GM21619 (cell line): ENCODE results near the gene DPCD.
A peak's percentile ranks its signal among the peaks of the same experiment; 100 is the strongest.

Source experiments
- ATAC-seq: cut with Tn5 transposase; IDR thresholded peaks from one replicate; pipeline ENCODE4 v1.9.1; 2021; ENCODE audit not compliant: unreplicated experiment

The DPCD gene

GRCh38 chr10:101587725-101588653 lies at the start of gene DPCD, which contains the start of gene POLL:
Gene DPCD, plus strand, starts transcription at chr10:101588321. Its CDS starts 16 bp downstream, at chr10:101588337.
Gene POLL, minus strand, starts transcription at chr10:101588257. Its CDS starts 897 bp downstream, at chr10:101587360.
- ATAC-seq = peak; percentile 98

DNA sequence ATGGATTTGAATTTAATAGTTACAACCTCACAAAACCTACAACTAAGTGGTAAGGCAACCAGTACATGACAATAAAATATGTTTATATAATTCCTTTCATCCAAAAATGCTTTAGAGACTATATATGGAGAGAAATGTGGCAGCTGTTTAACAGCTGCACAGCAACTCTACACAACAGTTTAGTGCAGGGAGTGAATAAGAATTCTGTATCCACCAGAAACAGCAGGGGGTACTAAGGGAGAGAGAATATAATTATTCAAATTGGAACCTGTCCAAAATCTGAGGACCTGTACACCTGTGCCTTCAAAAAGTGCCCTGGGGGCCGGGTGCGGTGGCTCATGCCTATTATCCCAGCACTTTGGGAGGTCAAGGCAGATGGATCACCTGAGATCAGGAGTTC lies 49.7 kb upstream of the DPCD start:
- no peak for ATAC-seq

- ATAC-seq = no peak
Observed at GRCh38 chr10:101545898-101546297, 42.2 kb upstream of the DPCD start.

- ATAC-seq = no peak
Observed at GRCh38 chr10:101550965-101551364, 37.2 kb upstream of the DPCD start.

DNA sequence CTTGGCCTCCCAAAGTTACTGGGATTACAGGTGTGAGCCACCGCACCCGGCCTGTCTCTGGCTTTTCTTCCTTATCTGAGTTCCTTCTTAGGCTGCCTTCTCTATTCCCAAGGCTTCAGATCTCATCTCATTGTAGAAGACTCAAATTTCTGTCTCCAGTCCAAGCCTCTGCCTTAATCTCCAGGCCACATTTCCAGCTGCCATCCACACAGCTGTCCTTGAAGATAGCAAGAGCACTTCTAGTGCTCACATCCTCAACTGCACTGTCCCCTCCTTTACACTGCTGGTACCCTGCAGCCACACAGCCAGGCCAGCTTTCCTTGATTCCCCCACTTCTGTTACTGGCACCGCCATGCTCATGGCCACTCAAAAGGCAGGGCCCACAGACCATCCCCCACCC lies 35.7 kb upstream of the DPCD start:
- no peak for ATAC-seq

- no peak for ATAC-seq
Observed at GRCh38 chr10:101557541-101557940, 30.6 kb upstream of the DPCD start.

DNA sequence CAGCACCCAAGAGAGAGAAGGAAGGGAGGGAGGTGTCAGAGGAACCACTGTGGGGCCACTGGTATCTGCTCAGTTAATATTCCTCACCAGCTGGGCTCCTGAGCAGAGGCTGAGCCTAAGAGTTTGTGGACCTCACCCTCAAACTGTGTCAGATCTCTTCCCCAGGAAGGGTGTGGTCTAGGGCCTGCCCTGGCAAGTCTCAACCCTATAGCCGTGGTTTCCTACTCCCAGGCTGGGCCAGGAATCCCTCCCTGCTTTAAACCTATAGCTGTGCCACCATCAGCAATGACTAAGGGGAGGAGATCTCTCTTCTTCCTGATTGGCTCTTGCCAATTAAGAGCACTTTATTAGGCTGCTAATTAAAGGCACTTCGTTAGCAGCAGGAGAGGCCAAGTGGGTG lies 29.9 kb upstream of the DPCD start:
- no peak for ATAC-seq

DNA sequence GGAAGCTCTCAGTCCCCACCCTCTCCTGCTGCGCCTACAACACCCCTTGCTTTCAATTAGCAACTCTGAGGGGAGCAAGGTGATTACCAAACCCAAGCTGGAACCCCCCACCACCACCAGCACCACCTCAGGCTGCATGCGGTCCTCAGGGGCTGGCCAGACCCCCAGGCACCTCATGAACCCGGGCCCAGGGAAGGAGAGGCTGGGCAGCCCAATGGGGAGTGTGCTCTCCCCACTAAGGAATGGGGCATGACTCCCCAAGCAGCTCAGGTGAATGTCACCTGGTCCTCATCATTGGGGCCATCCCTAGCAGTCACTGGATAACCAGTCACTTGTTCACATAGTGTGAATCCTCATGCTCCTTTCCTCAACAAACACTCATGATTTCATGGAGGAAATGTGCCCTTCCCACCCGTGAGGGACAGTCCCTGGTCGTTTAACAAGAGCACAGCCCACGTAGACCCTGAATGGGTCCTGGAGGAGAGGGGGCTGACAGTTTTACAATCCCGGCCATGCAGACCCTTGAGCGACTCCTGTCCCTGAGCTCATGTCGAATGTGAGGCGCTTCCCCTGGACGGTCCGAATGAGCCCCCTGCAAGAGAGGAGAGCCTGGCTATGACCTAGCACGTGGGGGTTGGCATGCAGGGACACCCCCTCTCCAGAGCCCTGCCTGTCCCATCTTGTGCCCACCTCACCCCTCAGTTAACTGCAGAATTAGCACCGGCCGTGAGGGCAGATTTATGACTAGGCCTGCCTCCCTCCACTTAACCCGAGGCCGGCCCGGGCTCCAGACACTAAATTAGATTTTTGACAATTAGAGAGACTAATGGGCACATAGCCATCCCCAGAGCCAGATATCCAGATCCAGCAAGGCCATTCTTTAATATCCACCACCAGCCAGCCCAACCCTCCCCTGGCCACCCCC lies 29.2 kb upstream of the DPCD start:
- ATAC-seq = no peak

GRCh38 chr10:101559596-101560297 lies 28.4 kb upstream of the DPCD start:
- no peak for ATAC-seq

DNA sequence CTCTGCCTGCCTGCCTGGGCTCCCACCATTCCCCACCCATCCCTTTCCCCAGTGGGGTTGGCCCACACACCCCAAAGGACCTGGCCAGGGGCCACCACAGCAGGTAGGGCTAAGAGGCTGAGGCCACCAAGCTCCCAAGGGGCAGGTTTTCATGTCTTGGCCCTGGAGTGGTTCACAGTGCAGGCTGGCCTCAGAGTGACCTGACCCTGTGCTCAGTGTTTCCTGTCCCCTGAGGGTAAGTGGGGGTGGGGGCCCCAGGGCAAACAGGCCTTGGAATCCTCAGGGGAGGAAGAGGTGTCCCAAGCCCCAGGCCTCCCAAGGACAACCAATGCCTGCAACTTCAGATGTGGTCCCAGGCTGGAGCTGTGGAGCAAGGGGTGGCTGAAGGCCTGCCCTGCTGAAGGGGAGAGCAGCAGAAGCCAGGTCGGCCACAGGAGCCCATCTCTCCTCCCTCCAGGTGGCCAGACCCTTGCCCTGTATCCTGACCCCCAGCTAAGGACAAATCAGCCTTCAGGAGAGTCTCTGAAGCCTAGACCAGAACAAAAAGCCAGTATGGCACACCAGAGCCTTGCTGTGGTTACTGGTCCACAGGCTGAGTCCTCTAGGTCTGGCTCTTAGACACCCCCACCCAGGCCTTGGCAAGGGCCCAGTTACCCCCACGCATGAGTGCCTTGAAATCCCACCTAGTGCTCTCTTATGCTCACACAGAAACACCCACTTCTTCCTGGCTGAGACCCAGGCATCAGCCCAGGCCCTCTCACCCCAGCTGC lies 27.6 kb upstream of the DPCD start:
- no peak for ATAC-seq

DNA sequence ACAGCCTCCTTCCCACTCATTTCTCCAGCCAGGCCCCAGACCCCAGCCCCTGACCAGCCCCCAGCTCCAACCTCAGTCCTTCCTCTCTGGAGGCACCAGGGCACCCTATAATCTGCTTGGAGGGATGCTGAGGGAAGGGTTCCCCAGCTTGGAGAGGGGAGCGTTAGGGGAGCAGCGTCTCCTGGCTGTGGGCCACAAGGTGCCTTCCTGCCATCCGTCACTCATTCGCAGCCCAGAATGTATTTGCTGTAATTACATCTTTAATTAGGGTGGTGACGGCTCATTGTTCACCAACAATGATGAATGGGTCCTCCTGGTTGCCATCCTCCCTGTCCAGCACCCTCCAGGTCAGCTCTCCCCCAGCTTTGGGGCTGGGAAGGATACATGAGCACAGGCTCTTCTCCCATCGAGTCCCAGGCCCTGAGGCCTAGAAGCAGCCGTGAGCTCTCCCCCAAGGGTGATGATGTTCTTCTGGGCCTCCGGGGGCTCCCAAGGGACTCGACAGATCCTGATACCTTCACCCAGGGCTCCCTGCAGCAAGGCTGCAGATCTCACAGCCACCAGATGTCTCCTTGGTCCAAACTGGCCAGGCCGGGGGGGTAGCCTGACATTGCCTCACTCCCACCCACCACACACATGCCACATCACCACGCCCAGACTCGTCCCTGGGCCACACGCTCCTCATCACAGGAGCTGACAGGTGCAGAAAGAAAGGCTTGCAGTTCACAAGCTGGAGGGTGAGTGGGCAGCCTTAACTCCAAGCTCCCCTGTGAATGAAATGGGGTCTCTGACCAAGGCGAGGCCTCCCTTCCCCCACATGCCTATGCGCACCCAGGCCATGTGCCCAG lies 26.8 kb upstream of the DPCD start:
- ATAC-seq = no peak

DNA sequence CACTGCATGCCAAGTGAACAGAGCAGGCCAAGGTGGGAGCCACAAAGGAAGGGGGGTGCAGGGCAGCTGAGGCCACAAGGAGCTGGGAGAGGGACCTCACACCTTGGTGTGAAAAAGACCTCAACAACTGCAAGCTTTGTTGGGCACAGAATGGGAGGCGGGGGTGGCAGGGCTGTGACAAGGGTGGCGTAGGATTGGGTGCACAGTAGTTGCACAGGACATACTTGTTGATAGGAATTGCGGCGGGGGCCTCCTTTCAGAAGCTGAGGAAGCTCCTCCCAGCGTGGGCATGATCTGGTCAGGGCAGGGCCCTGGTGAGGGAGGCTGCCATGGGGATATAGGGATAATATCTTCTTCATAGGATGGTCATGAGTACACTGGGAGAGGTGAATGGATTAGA lies 25.9 kb upstream of the DPCD start:
- no peak for ATAC-seq

DNA sequence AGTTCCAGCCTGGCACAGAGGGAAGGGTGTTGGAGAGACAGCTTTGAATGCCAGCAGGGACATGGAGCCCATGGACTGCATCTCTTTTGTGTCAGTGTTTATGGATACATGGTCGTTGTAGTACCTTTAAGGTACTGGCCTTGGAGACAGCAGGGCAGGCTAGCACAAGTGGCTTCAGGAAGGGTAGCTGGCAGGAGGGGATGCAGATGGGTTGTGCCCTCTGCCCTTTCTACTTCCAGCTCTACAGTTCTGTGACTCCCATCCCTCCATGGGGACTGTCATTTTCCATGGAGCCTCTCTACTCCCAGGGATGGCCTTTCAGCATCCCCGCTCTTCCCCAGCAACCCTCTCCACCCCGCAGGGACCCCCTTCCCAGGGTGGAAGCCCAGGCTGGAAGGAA lies 25.1 kb upstream of the DPCD start:
- ATAC-seq = no peak

GRCh38 chr10:101563497-101564040 lies 24.6 kb upstream of the DPCD start:
- ATAC-seq = no peak

GRCh38 chr10:101564490-101564991 lies 23.6 kb upstream of the DPCD start:
- no peak for ATAC-seq

DNA sequence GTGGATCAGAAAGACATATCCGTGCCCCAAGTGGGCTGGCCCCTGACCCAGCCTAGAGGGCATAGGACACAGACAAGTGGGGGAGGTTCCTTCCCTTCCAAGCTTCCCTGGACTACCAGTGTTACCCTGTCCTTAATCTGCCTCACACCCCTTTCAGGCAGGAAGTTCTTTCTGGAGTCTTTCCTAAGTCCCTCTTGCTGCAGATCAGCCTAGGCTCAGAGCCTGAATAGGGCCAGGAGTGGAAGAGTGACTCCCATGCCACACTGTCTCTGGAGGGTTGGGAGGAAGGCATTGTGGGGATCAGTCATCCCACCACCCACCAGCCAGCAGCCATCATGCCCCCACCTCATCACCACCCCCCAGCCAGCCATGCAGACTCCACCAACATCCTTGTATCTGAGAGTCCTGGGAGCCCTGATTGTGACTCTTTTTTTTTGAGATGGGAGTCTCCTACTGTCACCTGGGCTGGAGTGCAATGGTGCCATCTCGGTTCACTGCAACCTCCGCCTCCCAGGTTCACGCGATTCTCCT lies 22.7 kb upstream of the DPCD start:
- no peak for ATAC-seq

DNA sequence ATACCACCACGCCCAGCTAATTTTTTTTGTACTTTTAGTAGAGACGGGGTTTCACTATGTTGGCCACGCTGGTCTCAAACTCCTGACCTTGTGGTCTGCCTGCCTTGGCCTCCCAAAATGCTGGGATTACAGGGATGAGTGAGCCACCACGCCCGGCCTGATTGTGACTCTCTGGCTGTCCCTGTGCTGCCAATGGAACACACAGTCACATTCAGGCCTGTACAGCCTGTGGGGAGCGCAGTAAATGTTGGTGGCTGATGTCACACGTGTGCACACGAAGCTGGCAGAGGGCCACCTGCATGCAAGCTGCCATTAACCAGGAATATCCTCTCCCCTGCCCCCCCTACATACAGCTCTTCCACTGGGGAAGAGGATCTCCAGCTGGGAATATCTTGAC lies 22.2 kb upstream of the DPCD start:
- ATAC-seq = no peak

DNA sequence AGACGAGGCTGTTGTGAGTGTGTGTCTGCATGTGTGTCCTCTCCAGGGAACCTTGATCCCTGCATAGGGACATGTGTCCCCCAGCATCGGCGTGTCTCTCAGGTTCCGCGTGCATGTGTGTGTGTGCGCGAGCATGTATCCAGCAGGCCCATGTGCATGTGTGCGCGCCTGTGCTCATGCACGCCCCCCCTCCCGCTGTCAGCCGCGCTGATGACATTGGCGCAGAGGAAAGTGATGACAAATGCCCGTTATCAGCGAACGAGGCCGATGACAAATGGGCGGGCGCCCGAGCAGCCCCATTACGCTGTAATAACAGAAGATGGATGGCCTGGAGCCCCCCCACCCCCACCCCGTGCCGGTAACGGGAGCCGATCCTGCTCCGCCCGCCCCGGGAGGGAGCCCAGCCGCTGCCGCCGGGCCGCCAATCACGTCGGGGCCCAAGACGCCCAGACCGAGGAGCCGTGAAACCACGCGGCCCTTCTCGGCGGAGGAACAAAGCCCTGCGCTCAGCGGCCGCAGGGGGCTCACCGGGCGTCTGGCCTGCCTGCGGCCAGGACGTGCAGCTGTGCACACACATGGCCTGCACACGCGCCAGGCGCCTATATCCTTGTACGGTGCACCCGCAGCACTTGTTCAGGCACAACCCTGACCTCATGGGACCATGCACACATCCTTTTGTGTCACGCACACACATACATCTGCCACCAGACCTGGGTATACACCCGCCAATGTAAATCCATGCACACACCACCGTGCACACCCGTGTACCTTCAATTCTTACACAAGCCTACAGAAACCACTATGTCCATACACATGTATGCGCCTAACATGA lies 21.6 kb upstream of the DPCD start:
- no peak for ATAC-seq
